ENCODE results near the gene CENPQ.

DNA sequence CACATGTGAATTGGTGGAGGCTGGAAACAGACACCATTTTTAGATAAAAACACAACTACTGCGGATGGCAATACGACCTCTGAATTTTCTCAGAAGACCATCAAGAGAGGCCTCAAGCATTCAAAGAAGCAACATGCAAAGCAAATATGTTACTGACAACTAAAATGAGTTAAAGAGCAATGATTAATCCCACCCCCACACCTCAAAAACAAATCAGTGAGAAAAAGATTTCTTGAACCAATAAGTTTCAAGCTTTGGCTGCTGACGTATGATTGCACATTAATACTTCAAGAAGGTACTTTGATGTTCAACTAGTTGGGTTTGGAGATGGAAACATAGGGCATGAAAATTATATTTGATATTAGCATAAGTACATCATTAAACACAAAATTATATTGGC is 1.1 kb upstream of the CENPQ start:
- TF ChIP-seq, protein P1, sequence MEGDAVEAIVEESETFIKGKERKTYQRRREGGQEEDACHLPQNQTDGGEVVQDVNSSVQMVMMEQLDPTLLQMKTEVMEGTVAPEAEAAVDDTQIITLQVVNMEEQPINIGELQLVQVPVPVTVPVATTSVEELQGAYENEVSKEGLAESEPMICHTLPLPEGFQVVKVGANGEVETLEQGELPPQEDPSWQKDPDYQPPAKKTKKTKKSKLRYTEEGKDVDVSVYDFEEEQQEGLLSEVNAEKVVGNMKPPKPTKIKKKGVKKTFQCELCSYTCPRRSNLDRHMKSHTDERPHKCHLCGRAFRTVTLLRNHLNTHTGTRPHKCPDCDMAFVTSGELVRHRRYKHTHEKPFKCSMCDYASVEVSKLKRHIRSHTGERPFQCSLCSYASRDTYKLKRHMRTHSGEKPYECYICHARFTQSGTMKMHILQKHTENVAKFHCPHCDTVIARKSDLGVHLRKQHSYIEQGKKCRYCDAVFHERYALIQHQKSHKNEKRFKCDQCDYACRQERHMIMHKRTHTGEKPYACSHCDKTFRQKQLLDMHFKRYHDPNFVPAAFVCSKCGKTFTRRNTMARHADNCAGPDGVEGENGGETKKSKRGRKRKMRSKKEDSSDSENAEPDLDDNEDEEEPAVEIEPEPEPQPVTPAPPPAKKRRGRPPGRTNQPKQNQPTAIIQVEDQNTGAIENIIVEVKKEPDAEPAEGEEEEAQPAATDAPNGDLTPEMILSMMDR (IDR thresholded peaks at IDR 0.05; ENCODE audit: low read depth, low read length) = no peak
- TF ChIP-seq, protein P2, sequence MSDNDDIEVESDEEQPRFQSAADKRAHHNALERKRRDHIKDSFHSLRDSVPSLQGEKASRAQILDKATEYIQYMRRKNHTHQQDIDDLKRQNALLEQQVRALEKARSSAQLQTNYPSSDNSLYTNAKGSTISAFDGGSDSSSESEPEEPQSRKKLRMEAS (IDR thresholded peaks at IDR 0.05; ENCODE audit: low read depth, low read length) = no peak
- no peak for TF ChIP-seq POLR2A (IDR thresholded peaks at IDR 0.05; ENCODE audit: extremely low read depth, insufficient read length)
- no peak for TF ChIP-seq MYC (IDR thresholded peaks at IDR 0.05; ENCODE audit: low read depth, low read length)

Data from NB4 (cell line).